ENCODE data around the gene SLC1A4.

SLC1A4 gene

DNA sequence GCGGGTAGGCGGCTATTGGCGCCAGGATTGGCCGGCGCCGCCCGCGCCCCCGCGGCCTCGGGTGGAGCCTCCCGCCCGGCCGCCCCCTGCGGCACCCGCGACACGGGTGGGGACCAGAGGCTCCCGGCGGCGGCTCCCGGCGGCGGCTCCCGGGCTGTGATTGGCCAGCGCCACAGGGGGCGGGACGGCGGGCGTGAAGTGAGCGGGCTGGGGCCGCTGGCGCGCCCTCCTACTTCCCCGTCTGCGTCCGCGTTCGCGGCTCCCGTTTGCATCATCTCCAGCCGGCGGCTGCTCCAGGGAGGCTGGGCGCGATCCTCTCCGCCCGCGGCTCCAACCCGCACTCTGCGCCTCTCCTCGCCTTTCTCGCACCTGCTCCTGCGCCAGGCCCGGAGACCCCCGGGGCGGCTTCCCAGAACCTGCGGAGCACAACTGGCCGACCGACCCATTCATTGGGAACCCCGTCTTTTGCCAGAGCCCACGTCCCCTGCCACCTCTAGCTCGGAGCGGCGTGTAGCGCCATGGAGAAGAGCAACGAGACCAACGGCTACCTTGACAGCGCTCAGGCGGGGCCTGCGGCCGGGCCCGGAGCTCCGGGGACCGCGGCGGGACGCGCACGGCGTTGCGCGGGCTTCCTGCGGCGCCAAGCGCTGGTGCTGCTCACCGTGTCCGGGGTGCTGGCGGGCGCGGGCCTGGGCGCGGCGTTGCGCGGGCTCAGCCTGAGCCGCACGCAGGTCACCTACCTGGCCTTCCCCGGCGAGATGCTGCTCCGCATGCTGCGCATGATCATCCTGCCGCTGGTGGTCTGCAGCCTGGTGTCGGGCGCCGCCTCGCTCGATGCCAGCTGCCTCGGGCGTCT, at the start of gene SLC1A4:
Gene SLC1A4 (plus strand): TSS at position 274 of the 856 bp plus-strand sequence. CDS start 245 bp downstream, at position 519.
- in situ Hi-C loops (cut with HindIII; ENCODE audit: low sequenced_read_pairs): no loop called here

DNA sequence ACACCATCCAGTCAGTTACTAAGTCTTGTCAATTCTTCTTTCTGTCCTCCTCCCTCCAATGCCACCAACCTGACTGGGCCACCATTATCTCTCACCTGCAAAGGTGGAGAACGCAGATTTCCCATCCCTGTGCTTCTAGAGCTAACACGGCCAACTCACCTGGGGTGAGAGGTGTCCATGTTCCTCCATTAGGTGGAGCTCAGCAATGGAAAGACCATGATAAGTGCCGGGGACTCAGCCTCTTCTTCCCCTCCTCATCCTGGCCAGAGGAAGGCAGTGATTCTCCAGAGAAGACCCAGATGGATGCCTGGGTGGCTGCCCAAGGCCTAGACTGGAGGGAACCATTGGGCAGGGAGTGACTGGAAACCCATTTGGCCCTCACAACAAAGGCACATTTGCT, 48.1 kb upstream of the SLC1A4 start:
- in situ Hi-C loops (cut with HindIII; ENCODE audit: low sequenced_read_pairs): loop anchor here (5.0 kb wide), 1 partner anchor 96 kb away; no protein-coding TSS in a partner anchor

DNA sequence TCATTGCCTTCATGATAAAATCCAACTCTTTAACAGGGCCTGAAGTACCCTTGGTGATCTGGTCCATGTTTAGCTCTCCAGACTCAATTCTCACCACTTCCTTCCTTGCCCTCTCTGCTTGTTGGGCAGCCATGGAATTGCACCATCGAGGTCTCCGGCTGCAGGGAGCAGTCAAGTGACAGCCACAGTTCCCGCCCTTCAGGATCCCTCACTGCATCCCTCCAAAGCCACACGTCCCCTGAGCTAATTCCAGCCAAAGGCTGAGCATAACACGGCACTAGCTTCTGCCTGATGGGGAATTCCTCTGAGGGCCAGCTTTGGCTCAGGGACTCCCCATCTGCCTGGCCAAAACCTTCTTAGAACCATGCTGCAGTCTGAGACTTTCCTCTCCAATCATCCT, 47.4 kb upstream of the SLC1A4 start:
- in situ Hi-C loops (cut with HindIII; ENCODE audit: low sequenced_read_pairs): loop anchor here (5.0 kb wide), 1 partner anchor 96 kb away; no protein-coding TSS in a partner anchor

DNA sequence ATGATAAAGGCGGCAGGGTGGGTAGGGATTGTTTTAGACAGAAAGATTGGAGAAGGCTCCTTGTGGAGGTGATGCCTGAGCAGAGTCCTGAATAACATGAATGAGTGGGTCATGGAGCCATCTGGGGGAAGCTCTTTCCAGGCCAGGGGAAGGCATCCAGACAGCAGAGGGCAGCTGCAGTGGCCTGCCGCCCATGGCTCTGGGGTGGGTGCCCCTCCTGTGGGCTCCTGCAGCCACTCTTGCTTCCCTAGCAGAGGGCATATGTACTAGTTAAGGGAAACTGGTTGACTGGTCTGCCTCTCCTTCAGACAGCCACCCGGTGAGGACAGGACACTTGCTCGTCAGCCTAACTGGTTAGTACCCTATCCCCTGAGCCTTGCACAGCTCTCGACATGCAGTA, 46.5 kb upstream of the SLC1A4 start:
- in situ Hi-C loops (cut with HindIII; ENCODE audit: low sequenced_read_pairs): loop anchor here (5.0 kb wide), 1 partner anchor 95 kb away; no protein-coding TSS in a partner anchor

DNA sequence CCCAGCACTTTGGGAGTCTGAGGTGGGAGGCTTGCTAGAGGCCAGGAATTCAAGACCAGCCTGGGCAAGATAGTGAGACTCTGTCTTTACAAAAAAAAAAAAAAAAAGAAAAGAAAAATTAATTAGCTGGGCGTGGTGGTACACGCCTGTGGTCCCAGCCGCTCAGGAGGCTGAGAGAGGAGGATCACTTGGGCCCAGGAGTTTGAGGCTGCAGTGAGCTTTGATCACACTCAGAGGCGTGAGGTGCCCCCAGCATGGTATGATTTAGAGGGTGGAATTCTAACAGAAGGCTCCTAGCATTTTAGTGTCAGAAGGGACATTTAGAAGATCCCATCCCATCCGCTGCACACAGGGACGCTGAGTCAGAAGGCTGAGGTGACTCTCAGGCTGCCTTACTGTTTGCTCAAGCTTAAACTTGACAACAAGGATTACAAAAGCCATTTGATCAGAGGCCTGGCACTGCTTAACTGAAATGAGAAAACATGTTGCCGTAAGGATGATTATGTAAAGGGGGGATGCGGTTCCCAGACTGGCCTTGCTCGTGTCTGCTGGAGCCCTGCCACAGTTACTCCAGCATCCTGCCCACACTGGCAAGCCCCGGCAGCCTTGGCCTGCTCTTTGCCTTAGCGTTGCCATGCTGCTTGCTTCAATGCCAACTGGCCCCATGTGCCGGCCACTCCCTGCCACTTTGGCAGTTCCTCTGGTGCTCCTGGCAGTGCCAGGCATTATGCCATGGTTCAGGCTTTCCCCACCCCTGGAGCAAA, 45.6 kb upstream of the SLC1A4 start:
- in situ Hi-C loops (cut with HindIII; ENCODE audit: low sequenced_read_pairs): loop anchor here (5.0 kb wide), 1 partner anchor 94 kb away; no protein-coding TSS in a partner anchor

DNA sequence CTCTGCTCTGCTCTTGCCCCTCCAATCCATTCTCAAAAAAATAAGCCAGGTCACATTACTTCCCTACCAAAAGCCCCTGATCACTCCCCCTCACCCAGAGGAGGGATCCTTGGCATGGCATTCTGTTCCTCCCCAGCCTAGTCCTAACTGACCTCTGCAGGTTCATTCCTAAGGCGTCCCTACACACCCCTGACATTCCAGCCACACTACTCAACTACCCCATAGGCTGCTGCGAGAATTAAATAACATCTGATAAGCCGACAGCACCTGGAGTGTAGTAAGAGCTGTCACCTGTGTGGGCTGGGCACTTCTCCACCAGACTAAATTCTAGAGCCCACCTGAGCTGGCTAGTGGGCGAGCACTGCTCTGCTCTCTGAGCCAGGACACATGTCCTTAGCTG, 44.7 kb upstream of the SLC1A4 start:
- in situ Hi-C loops (cut with HindIII; ENCODE audit: low sequenced_read_pairs): loop anchor here (5.0 kb wide), 1 partner anchor 93 kb away; no protein-coding TSS in a partner anchor

DNA sequence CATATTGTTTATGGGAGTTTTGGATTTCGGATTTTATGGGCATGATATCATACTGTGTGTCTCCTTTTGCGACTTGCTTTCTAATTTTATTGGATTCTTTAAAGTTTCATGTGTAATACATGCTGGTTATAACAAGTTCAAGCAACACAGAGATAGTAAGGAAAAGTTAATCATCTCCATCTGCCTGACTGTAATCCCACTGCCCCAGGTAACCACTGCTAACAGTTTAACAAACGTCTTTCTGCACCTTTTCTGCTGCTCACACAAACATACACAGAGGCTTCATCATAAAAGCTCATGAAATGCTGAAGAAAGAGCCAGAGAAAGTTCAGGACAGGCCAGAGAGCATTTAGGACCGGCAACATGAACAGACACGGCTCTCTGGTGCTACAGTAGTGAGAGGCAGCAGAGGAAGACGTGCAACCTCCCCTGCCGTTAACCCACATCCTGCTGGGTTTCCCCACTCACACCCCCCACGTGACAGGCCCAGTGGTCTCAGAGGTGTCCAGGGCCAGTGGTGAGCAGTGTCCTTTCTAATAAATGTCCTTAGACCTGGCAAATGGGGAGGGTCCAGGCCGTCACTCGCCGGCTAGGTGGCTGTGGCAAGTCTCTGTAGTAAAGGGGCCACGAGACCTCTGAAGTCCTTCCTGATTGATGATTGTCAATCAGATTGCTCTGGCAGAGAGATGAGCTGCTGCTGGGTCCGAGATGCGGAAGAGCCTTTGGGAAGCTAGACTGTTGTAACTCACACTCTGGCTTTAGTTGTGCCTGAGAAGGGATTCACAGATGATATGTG, 43.0 kb upstream of the SLC1A4 start:
- in situ Hi-C loops (cut with HindIII; ENCODE audit: low sequenced_read_pairs): no loop called here

DNA sequence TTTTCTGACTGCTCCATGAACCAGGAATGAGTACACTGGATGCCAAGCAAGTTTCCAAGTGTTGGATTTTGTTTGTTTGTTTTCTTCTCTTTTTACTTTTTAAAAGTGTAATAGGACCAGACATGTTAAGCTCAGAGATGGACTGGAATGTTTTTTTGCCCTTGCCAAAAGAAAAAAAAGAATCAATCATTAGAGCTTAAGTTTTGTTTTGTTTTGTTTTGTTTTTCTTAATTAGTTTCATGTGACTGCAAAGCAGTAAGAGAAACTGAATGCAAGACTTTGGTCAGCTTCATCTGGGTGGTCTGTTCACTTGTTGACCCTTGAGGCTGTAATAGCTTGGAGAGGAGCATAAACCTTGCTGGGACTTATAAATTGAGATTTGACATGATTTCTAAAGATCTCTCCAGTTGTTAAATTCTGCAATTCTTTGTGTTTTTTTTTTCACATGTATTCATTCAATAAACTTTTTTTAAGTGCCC, 42.4 kb upstream of the SLC1A4 start:
- in situ Hi-C loops (cut with HindIII; ENCODE audit: low sequenced_read_pairs): no loop called here

DNA sequence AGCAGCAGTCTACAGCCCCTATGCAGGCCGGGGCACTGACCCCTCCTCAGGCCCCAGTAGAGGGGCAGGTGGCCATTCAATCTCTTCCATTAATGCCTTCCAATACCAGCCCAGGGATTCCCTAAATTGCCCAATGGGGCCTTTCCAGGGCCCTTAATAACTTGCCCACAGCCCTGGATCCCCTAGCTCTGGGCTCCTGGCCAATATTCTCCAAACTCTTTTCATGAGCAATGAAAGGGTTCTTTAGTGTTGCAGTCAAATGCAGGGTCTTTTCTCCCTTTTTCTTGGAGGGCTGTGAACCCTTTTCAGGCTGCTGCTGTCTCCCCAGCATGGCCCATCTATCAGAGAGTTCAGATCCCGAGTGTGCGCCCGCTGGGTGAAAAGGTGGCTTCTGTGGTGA, 41.3 kb upstream of the SLC1A4 start:
- in situ Hi-C loops (cut with HindIII; ENCODE audit: low sequenced_read_pairs): no loop called here

DNA sequence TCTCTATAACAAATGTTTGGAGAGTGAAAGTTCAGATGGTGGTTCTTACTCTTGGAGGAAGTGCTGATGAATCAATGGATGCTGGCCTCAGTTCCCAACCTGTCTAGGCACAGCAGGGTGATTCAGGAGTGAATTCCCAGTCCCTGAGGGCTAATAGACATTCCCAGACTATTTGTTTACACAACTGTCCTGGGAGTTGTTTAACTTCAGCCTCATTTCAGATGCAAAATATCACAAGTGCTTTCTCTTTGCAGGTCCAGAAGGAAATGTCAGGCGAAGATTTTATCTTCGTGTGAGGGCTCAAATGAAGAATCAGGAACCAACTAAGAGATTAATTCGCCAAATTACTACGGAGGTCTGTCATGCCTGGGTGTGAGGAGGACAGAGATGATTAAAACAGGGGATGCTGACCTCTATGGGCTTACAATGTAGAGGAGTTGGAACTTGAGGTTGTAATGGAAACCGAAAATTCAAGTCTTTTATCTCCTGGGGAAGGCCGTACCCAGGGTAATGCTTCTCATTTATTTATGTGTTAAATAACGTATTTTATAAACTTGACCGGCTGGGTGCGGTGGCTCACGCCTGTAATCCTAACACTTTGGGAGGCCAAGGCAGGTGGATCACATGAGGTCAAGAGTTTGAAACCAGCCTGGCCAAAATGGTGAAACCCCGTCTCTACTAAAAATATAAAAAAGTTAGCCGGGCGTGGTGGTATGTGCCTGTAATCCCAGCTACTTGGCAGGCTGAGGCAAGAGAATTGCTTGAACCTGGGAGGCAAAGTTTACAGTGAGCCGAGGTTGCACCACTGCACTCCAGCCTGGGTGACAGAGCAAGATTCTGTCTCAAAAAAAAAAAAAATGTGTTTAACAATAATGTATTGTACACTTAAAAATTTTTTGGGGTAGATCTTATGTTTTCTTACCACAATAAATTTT, 38.7 kb upstream of the SLC1A4 start:
- in situ Hi-C loops (cut with HindIII; ENCODE audit: low sequenced_read_pairs): no loop called here

DNA sequence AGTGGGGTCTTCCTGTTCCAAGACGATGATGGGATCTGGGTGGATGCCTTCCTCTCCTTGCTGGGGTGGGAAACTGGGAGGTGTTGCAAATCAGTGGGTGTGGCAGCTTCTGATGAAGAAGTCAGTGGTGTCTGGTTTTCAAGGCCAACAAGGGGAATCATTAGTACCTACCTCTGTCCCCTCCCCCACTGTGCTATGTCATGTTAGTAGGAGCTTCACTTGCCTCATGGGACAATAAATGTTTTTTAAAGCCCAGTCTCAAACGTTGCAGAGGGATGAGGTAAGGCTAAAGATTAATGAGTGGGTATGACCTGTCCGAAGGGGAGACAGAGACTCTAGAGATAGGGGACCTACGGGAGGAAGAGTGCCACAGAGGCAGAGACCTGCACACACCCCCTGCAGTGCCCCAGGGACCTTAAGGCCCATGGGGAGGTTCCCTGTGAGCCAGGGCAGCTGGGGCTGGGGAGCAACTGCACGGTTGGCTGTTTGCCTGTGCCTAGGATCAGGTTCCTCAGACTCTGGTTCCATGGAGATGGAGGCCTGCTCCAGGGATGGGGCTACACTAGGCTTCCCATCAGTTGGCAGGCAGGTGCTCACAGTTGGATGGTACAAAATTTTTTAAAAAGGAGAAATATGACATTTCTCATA, 37.8 kb upstream of the SLC1A4 start:
- in situ Hi-C loops (cut with HindIII; ENCODE audit: low sequenced_read_pairs): no loop called here

DNA sequence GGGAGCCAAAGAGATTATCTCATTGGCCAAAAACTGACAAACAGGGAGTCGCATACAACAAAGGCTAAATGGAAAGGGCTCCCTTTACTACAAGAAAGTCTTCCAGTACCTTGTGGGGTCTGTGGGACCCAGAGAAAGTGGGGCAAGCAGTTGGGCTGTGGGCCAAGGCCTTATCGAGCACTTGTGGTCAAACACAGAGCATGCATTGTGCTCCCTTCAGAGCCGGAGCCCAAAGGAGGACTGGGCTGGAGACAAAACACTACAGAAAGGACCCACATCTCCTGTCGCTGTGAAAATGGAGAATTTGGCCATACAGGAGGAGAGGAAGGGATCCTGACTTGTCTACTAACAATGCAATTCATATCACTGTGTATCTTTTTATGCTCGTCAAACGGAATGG, 37.1 kb upstream of the SLC1A4 start:
- in situ Hi-C loops (cut with HindIII; ENCODE audit: low sequenced_read_pairs): no loop called here

DNA sequence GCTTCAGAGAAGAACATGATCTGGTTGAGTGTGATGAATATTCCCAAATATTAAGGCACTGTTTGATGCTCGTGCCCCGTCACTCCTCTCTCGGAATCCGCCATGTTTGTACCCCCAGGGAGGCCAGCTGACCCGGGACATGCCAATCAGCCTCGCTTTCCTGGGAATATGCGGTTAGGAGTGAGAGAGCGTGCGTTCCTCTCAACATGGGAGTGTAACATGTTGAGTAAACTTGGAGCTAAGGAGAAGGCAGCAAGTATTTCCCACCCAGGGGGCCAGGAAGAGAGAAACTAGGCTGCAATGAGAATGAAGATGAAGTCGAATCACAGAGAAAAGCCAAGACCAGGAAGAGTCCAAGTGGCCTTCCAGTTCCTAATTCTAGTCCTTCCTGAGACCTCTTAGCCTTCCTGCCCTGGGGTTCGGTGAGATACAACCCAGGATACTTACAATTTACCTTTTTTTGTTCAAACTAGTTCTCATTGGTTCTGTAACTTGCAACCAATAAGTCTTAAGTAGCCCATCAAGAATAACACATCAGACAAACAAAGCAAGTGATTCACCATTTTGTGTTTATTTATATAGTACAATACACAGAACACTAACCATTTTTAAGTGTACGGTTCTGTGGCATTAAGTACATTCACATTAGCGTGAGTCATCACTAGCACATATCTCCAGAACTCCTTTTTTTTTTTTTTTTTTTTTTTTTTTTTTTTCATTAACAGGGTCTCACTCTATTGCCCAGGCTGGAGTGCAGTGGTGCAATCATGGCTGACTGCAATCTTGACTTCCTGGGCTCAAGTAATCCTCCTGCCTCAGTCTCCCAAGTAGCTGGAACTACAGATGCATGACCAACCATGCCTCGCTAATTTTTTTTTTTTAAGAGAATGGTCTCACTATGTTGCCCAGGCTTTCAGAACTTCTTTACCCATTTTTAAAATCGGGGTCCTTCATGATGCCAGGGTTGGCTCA, 36.4 kb upstream of the SLC1A4 start:
- in situ Hi-C loops (cut with HindIII; ENCODE audit: low sequenced_read_pairs): no loop called here

DNA sequence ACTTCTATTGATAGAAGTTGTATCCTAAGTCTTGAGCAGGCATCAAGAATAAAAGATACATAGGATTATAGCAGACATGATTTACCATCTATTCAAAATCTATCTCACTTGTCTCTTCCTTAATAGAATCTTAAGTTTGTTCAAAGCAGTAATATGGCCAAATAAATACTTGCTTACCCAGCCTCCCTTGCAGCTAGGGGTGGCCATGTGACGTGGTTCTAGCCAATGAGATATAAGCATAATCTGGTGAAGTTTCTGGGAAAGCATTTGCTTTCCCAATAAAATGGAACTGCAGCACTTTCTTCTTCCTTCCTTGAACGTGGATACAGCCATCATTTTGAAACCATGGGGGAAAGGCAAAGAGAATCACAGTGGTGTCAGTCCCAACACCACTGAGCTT, 33.7 kb upstream of the SLC1A4 start:
- in situ Hi-C loops (cut with HindIII; ENCODE audit: low sequenced_read_pairs): no loop called here

DNA sequence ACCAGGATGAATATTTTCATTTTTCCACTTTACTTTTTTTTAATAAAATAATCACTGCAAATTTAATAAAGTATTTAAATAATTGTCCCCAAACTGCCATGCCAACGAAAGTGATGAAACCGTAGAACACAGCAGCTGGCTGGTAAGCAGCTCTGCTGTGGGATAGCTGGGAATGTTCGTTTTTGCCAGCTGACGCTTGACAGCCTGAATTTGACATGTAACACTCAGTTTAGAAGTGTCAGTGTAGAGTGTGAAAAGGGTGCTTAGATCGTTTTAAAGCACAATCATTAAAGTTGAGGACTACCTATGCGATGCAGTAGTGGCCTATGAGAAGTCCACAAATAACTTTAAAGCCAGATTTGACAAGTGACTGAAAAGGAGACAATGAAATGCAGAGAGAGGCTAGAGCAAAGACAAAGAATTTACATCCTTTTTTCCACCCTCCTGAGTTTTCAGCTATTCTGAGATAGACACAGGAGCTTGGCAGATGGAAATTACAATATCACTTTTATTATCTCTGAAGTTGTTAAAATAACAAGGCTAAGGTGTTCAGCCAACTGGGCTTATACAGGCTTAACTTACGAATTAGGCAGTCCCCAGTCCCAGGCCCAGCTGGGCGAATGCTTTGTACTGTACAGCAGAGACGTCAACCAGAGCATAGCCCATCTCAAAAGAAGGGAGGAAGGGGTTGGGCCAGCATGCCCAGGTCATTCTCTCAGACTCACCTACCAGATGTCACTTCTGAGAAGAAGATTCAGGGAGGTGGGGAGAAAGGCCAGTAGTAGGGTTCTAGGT, 31.9 kb upstream of the SLC1A4 start:
- in situ Hi-C loops (cut with HindIII; ENCODE audit: low sequenced_read_pairs): no loop called here

DNA sequence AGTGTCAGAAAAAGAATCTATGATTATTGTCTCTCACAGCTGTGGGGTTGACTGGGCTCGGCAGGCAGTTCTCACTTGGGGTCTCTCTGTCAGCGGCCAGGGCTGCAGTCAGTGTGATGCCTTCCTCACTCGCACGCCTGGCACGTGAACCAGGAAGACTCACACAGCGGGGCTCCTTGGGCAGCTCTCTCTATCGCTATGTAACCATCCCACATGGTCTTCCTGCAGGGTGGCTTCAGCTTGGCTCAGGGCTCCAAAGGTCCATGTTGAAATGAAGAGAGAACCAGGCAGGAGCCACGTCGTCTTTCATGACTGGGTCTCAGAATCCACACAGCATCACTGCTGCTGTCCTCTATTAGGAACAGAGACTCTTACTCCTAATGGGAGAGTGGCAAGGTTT, 30.6 kb upstream of the SLC1A4 start:
- in situ Hi-C loops (cut with HindIII; ENCODE audit: low sequenced_read_pairs): no loop called here

DNA sequence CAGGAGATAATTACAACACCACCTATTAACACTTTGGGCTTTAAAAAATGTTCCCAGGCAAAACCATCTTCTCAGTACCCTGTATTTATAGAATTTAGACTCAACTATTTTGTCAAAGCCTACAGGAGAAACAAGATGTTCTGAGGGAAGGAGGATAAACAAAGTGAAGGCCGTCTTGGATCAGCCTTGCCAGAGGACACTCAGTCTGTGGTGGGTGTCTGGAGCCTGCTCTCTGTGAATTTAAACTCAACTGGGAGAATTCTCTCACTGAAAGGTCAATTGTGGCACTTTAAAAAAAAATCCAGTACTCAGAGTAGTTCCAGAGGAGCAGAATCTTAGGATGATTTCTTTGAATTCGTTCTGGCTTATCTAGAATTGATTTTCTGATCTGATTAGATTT, 28.4 kb upstream of the SLC1A4 start:
- in situ Hi-C loops (cut with HindIII; ENCODE audit: low sequenced_read_pairs): no loop called here
